HFF-Myc (cell line): ENCODE results near the gene GTF2H4.
"Not testable (repeated sequence)": the region's sequence is repeated elsewhere in the genome, so short reads cannot be mapped to it uniquely, and the experiment has no call there.

Source experiments
- DNase-seq: peaks from one replicate; pipeline ENCODE4 v3.0.0-alpha.2; 2011; ENCODE audit warnings: low read depth; ENCODE audit errors: extremely low read depth
- H3K4me3 ChIP-seq: replicated peaks from 2 replicates; pipeline ENCODE4 v1.5.1; 2011; ENCODE audit warnings: low read depth, mild to moderate bottlenecking, control low read depth, low read length
- CTCF ChIP-seq: IDR thresholded peaks from 2 replicates; pipeline ENCODE4 v1.5.1; 2012; ENCODE audit warnings: mild to moderate bottlenecking, low read depth, low read length, control low read depth; ENCODE audit errors: missing control alignments

GTF2H4 gene

GRCh38 chr6:30926644-30927043, 18.6 kb downstream of the GTF2H4 start:
- no peak for DNase-seq
- no peak for TF ChIP-seq CTCF
- no peak overlapping the region for H3K4me3 ChIP-seq

- H3K4me3 ChIP-seq, DNase-seq: not testable (repeated sequence)
Measured at GRCh38 chr6:30927080-30927479, 19.1 kb downstream of the GTF2H4 start.

- no peak for TF ChIP-seq CTCF
- no peak for DNase-seq
- H3K4me3 ChIP-seq = no peak overlapping the region
Measured at GRCh38 chr6:30928677-30929076, 20.7 kb downstream of the GTF2H4 start.

- no peak overlapping the region for H3K4me3 ChIP-seq
- TF ChIP-seq CTCF = no peak
- no peak for DNase-seq
Measured at GRCh38 chr6:30930506-30930905, 22.5 kb downstream of the GTF2H4 start.

GRCh38 chr6:30931272-30931671, 23.3 kb downstream of the GTF2H4 start:
- no peak for DNase-seq
- no peak overlapping the region for H3K4me3 ChIP-seq
- no peak for TF ChIP-seq CTCF

- no peak for DNase-seq
- no peak for TF ChIP-seq CTCF
- no peak within 1 kb of the TSS for H3K4me3 ChIP-seq
Measured at GRCh38 chr6:30931969-30932645, 24.1 kb downstream of the GTF2H4 start, which contains the start of gene SFTA2. SFTA2 (minus strand) TSS chr6:30932170; CDS start chr6:30932096, 74 bp downstream.

- H3K4me3 ChIP-seq = no peak overlapping the region
- no peak for DNase-seq
- no peak for TF ChIP-seq CTCF
Measured at GRCh38 chr6:30932665-30933365, 24.8 kb downstream of the GTF2H4 start.
